Smooth muscle cell (in vitro differentiated cells): ENCODE measurements around the gene ILKAP. TPM values are rescaled to one million over a fixed set of nuclear protein-coding genes. Genes with fewer than 3 reads are reported as not detected.

Source experiments
- DNase-seq: peaks from one replicate; lab custom pipeline; 2025; ENCODE audit not compliant: unreplicated experiment; lab: John Stamatoyannopoulos, UW
- H2AFZ ChIP-seq: fragments of 200-600 bp; sonication (generic); 2 replicates; pipeline ENCODE4 v1.6.0; 2016; ENCODE audit warnings: antibody characterized with exemption, low read depth, mild to moderate bottlenecking
- H3F3A ChIP-seq: fragments of 200-600 bp; sonication (generic); 2 replicates; pipeline ENCODE4 v1.6.0; 2017; ENCODE audit warnings: antibody characterized with exemption, low read depth
- H3K27ac ChIP-seq: fragments of 200-600 bp; sonication (generic); 2 replicates; pipeline ENCODE4 v1.5.1; 2016; ENCODE audit warnings: low read depth, mild to moderate bottlenecking
- H3K27me3 ChIP-seq: fragments of 200-600 bp; sonication (generic); 2 replicates; pipeline ENCODE4 v1.6.1; 2016; ENCODE audit warnings: low read depth, mild to moderate bottlenecking
- H3K36me3 ChIP-seq: fragments of 200-600 bp; sonication (generic); 2 replicates; pipeline ENCODE4 v1.5.1; 2016; ENCODE audit warnings: low read depth
- H3K4me1 ChIP-seq: fragments of 200-600 bp; sonication (generic); 2 replicates; pipeline ENCODE4 v1.5.1; 2016; ENCODE audit warnings: low read depth
- H3K4me2 ChIP-seq: fragments of 200-600 bp; sonication (generic); 2 replicates; pipeline ENCODE4 v1.6.0; 2016; ENCODE audit warnings: mild to moderate bottlenecking
- H3K4me3 ChIP-seq: fragments of 200-600 bp; sonication (generic); 2 replicates; pipeline ENCODE4 v1.5.1; 2016; ENCODE audit warnings: mild to moderate bottlenecking
- H3K79me2 ChIP-seq: fragments of 200-600 bp; sonication (generic); 2 replicates; pipeline ENCODE4 v1.6.0; 2016; ENCODE audit warnings: low read depth, mild to moderate bottlenecking
- H3K9ac ChIP-seq: fragments of 200-600 bp; sonication (generic); 2 replicates; pipeline ENCODE4 v1.6.0; 2016; ENCODE audit warnings: low read depth
- H3K9me3 ChIP-seq: fragments of 200-600 bp; sonication (generic); replicated peaks from 2 replicates; pipeline ENCODE4 v1.5.1; 2016; ENCODE audit warnings: low read depth
- H4K20me1 ChIP-seq: fragments of 200-600 bp; sonication (generic); 2 replicates; pipeline ENCODE4 v1.6.0; 2016; ENCODE audit warnings: low read depth
- WGBS: methylation state at CpG from one replicate; pipeline ENCODE4 v1.1.7; 2016; ENCODE audit warnings: low lambda C conversion rate; 5-methylcytosine and 5-hydroxymethylcytosine counted together
- polyA plus RNA-seq: library from polyadenylated mRNA; unstranded; fragments of >200 nt; fragmentation: Nextera tagmentation; extraction: Ambion mirVana; gene quantifications from 2 replicates; pipeline ENCODE4 v1.2.1, GENCODE V29; 2016
- total RNA-seq: library from RNA; depleted of rRNA; stranded (reverse); fragments of >200 nt; gene quantifications from 2 replicates; pipeline ENCODE4 v1.2.3, GENCODE V29; 2014
- TF ChIP-seq, protein P1 (sequence below): fragments of 200-600 bp; sonication (generic); IDR thresholded peaks from 2 replicates; pipeline ENCODE4 v1.5.1; 2017; ENCODE audit warnings: borderline replicate concordance, mild to moderate bottlenecking, antibody characterized with exemption; ENCODE audit not compliant: insufficient read depth, poor library complexity, severe bottlenecking

ILKAP gene
- total and polyA plus RNA-seq, 2 experiments from 2014 or later: 12.0 to 21.9 TPM

DNA sequence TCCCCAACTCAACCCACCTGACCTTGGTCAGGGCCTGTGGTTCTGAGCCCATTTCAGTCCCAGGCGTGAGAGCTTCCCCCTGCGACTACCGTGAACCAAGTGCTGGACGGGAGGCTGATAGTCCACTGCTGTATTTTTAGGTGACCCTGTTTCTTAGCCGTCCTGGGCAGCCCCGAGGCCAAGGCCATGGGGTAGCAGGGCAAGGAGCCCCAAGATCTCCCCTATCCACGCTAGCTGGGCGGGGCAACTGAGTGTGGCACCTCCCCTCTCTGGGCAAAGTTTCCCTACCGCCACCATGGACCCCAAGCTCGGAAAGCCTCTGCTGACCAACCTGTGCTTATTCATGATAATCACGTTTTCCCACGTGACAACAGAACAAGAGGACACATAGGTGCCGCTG lies 65.6 kb downstream of the ILKAP start:
- no peaks in the 10 kb centered on the region for H3K36me3 ChIP-seq
- H3K79me2 ChIP-seq: no peaks in the 10 kb centered on the region
- H3K27ac ChIP-seq: no peak overlapping the region
- 94% methylated on average over 13 of the region's 13 CpGs for WGBS
- no peaks in the 10 kb centered on the region for H3K9me3 ChIP-seq
- no peaks in the 10 kb centered on the region for H3F3A ChIP-seq
- H3K9ac ChIP-seq: no peak overlapping the region
- no peaks in the 10 kb centered on the region for H4K20me1 ChIP-seq
- no peak for DNase-seq
- H3K27me3 ChIP-seq: no peaks in the 10 kb centered on the region
- no peaks in the 10 kb centered on the region for H3K4me1 ChIP-seq
- no peak overlapping the region for H3K4me3 ChIP-seq
- no peak overlapping the region for H2AFZ ChIP-seq
- no peak overlapping the region for H3K4me2 ChIP-seq
- TF ChIP-seq, protein P1, sequence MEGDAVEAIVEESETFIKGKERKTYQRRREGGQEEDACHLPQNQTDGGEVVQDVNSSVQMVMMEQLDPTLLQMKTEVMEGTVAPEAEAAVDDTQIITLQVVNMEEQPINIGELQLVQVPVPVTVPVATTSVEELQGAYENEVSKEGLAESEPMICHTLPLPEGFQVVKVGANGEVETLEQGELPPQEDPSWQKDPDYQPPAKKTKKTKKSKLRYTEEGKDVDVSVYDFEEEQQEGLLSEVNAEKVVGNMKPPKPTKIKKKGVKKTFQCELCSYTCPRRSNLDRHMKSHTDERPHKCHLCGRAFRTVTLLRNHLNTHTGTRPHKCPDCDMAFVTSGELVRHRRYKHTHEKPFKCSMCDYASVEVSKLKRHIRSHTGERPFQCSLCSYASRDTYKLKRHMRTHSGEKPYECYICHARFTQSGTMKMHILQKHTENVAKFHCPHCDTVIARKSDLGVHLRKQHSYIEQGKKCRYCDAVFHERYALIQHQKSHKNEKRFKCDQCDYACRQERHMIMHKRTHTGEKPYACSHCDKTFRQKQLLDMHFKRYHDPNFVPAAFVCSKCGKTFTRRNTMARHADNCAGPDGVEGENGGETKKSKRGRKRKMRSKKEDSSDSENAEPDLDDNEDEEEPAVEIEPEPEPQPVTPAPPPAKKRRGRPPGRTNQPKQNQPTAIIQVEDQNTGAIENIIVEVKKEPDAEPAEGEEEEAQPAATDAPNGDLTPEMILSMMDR: no peak

DNA sequence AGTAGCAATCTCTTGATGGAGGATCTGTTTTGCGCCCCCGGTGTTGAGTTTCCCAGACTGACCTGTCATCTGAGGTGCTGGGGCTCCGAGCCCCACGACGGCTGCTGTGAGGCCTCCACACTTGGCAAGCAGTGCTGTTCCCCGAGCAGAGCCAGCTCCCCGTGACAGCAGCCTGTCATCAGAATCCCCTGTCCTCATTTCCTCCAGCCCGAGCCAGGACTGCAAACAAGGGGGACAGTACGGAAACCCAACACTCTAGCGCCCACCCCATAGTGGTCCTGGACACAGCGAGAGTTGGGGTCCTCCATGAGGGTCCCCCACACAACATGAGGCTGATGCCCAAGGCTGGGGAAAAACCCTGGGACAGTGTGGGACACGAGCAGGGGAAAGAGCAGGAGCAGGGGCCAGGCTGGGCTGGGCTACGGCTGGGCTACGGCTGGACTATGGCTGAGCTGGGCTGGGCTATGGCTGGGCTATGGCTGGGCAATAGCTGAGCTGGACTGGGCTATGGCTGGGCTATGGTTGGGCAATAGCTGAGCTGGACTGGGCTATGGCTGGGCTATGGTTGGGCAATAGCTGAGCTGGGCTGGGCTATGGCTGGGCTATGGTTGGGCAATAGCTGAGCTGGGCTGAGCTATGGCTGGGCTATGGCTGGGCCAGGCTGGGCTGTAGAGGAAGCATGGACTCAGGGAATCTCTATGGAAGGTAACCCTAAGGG lies 66.5 kb downstream of the ILKAP start:
- TF ChIP-seq, protein P1: no peak
- H3K36me3 ChIP-seq: no peaks in the 10 kb centered on the region
- no peaks in the 10 kb centered on the region for H4K20me1 ChIP-seq
- H3F3A ChIP-seq: no peaks in the 10 kb centered on the region
- no peak overlapping the region for H2AFZ ChIP-seq
- H3K27ac ChIP-seq: no peak overlapping the region
- no peak overlapping the region for H3K4me3 ChIP-seq
- WGBS: 89% methylated on average over 14 of the region's 14 CpGs
- H3K9ac ChIP-seq: no peak overlapping the region
- H3K4me1 ChIP-seq: no peaks in the 10 kb centered on the region
- no peaks in the 10 kb centered on the region for H3K79me2 ChIP-seq
- no peak overlapping the region for H3K4me2 ChIP-seq
- no peak for DNase-seq
- no peaks in the 10 kb centered on the region for H3K9me3 ChIP-seq
- no peaks in the 10 kb centered on the region for H3K27me3 ChIP-seq

DNA sequence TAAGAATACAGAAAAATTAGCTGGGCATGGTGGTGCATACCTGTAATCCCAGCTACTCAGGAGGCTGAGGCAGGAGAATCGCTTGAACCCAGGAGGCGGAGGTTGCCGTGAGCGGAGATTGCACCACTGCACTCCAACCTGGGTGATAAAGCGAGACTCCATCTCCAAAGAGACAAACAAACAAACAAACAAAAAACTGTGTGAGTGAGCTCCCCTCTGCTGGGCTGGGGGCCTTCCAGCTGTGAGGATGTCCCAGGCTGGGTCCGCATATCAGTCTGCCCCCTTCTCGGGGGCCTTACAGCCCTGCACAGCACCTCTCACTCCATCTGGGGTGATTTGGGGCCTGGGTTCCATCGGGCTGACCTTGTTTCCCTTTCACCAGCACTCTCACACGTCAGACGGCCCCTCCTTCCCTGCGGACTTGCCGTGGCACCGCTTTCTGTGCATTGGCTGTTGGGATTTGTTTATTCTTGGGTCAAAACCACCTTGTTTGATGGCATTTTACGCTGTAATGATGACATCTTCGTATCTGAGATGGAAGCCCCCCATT lies 67.8 kb downstream of the ILKAP start:
- Histone ChIP-seq H3K4me2 (no peak overlapping the region), H3K27me3 (no peaks in the 10 kb centered on the region), H3K79me2 (no peaks in the 10 kb centered on the region), H3K27ac (no peak overlapping the region), H2AFZ (no peak overlapping the region), H3K4me1 (no peaks in the 10 kb centered on the region), H3K36me3 (no peaks in the 10 kb centered on the region), H3K9ac (no peak overlapping the region), H3F3A (no peaks in the 10 kb centered on the region), H3K9me3 (no peaks in the 10 kb centered on the region), H4K20me1 (no peaks in the 10 kb centered on the region), H3K4me3 (no peak overlapping the region)
- 92% methylated on average over 15 of the region's 15 CpGs for WGBS
- TF ChIP-seq, protein P1: no peak
- DNase-seq: no peak

DNA sequence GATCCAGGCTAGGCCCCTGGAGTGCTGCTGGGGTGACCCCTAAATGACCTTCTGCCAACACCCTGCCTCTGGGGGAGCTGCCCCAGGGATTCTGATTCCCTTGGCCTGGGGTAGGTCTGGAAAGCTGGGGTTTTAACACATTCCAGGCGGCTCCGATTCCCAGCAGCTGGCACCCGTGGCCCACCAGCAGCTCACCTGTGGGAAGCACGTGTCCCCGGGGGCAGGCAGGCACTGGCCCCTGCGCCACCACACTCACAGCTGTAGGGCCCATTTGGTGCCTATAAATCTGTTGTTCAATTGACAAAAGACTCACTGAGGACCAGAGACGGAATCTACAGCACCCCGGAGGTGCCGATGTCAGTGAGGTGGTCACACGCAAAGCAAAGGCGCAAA lies 69.1 kb downstream of the ILKAP start:
- Histone ChIP-seq H3K27me3 (no peaks in the 10 kb centered on the region), H2AFZ (no peak overlapping the region), H3K9ac (no peak overlapping the region), H3K4me3 (no peak overlapping the region), H3F3A (no peaks in the 10 kb centered on the region), H3K4me2 (no peak overlapping the region), H3K9me3 (no peaks in the 10 kb centered on the region), H3K4me1 (no peaks in the 10 kb centered on the region), H3K79me2 (no peaks in the 10 kb centered on the region), H3K36me3 (no peaks in the 10 kb centered on the region), H3K27ac (no peak overlapping the region), H4K20me1 (no peaks in the 10 kb centered on the region)
- TF ChIP-seq, protein P1: no peak
- WGBS: 94% methylated on average over 11 of the region's 11 CpGs
- no peak for DNase-seq
